NB4 (cell line): ENCODE measurements around the gene MPZL3.

Experiments
- DNase-seq: peaks from one replicate; pipeline ENCODE4 v3.0.0; 2010; ENCODE audit warnings: low read depth
- H3K4me3 ChIP-seq: one replicate; pipeline ENCODE4 v1.5.1; 2011; ENCODE audit warnings: mild to moderate bottlenecking, low read depth, low read length, moderate library complexity
- CTCF ChIP-seq: IDR thresholded peaks from one replicate; pipeline ENCODE4 v1.5.1; 2012; ENCODE audit warnings: low read depth, low read length
- MYC ChIP-seq: IDR thresholded peaks from 2 replicates; pipeline ENCODE4 v1.6.1; 2011; ENCODE audit warnings: low read depth, low read length
- POLR2A ChIP-seq: IDR thresholded peaks from 2 replicates; pipeline ENCODE4 v1.6.1; 2011; ENCODE audit warnings: mild to moderate bottlenecking; ENCODE audit not compliant: insufficient read length; ENCODE audit errors: extremely low read depth
- TF ChIP-seq, protein P1 (sequence below): IDR thresholded peaks from 2 replicates; pipeline ENCODE4 v1.6.1; 2011; ENCODE audit warnings: low read depth, low read length

Gene MPZL3

DNA sequence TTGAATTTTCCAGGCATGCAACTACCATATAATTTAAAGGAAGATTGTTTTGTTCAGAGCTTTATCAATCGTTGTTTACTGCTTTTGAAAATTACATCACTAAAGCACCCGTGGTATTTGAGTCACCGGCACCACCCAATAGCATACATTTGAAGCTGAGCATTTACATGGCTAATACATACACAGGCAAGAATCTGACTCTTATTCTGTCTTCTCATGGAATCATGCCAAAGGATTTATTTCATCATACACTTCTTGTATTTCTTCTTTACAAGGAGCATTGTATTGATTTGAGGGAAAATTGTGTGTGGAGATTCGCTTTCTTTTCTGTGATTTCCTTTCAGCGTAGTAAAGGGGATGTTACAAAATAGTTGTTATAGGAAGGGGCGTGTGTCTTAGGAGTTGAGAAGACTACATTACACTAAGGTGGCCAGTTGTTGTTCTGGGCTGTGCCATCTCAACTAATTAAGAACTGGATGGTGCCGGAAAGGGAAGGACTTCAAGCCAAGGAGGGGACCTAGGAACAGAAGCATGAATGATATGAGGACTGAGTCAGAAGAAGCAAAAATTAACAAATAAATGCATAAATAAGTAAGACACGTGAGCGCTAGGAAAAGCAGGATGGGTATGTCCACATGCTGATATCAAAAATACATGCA is 39.4 kb upstream of the MPZL3 start:
- peak; percentile 12 for DNase-seq
- TF ChIP-seq CTCF (no peak), POLR2A (no peak), MYC (no peak)
- TF ChIP-seq, protein P1, sequence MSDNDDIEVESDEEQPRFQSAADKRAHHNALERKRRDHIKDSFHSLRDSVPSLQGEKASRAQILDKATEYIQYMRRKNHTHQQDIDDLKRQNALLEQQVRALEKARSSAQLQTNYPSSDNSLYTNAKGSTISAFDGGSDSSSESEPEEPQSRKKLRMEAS, result no peak
- no peak overlapping the region for H3K4me3 ChIP-seq

GRCh38 chr11:118290923-118291322 is 38.8 kb upstream of the MPZL3 start:
- TF ChIP-seq, protein P1, result no peak
- TF ChIP-seq CTCF, result peak; percentile 32
- no peak overlapping the region for H3K4me3 ChIP-seq
- DNase-seq, result peak; percentile 64

DNA sequence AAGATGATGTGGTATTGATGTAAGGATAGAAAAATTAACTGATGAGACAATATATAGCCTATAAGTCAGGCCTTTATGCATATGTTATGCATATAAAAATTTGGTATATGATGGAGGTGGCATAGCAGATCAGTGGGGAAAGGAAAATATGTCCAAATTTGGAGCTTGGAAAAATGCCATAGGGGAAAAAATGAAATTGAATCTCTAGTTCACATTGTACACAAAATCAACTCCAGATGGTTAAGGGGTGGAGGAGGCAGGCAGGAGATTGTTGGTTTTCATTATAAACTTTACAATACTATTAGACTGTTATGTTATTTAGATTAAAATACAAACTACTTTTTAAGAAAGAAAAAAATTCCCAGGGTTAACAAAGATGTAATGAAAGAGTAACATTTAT is 37.2 kb upstream of the MPZL3 start:
- no peak for DNase-seq
- no peak overlapping the region for H3K4me3 ChIP-seq

DNA sequence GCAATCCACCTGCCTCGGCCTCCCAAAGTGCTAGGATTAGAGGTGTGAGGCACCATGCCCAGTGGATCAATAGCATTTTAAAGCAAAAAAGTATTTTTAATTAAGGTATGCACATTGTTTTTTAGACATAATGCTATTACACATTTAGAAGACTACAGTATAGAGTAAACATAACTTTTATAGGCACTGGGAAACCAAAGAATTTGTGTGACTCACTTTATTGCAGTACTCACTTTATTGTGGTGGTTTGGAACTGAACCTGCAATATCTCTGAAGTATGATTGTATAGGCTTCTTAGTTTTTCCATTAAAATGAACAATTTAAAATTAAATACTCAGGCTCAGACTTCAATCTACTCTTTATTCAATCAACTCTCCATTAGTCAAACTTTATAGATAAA is 34.8 kb upstream of the MPZL3 start:
- no peak overlapping the region for H3K4me3 ChIP-seq
- no peak for DNase-seq
- no peak for TF ChIP-seq CTCF
- TF ChIP-seq, protein P1, result no peak
- TF ChIP-seq MYC, result no peak
- no peak for TF ChIP-seq POLR2A

More for the DNA sequence above, 37.2 kb upstream of the MPZL3 start:
- TF ChIP-seq, protein P1, result no peak
- TF ChIP-seq POLR2A (no peak), MYC (no peak)

DNA sequence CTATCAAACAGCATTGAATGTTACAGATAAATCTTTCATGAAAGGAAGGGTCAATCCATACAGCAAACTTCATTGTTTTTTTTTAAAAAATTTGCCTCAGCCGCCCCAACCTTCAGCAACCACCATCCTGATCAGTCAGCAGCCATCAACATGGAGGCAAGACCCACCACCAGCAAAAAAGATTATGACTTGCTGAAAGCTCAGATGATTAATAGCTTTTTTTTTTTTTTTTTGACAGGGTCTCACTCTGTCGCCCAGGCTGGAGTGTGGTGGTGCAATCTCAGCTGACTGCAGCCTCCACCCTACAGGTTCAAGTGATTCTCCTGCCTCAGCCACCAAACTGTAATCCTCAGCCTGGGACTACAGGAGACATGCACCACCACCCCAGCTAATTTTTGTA is 34.4 kb upstream of the MPZL3 start:
- no peak overlapping the region for H3K4me3 ChIP-seq
- DNase-seq, result no peak
- TF ChIP-seq, protein P1, result no peak
- no peak for TF ChIP-seq CTCF
- TF ChIP-seq POLR2A, result no peak
- TF ChIP-seq MYC, result no peak

- no peak for TF ChIP-seq CTCF
- no peak for TF ChIP-seq MYC
- TF ChIP-seq, protein P1, result no peak
- H3K4me3 ChIP-seq, result no peak overlapping the region
- no peak for DNase-seq
These were observed 31.7 kb upstream of the MPZL3 start for GRCh38 chr11:118283756-118284350.
